ENCODE data around the gene ADGRG7.
A peak's percentile ranks its signal among the peaks of the same experiment; 100 is the strongest.

ADGRG7 gene

DNA sequence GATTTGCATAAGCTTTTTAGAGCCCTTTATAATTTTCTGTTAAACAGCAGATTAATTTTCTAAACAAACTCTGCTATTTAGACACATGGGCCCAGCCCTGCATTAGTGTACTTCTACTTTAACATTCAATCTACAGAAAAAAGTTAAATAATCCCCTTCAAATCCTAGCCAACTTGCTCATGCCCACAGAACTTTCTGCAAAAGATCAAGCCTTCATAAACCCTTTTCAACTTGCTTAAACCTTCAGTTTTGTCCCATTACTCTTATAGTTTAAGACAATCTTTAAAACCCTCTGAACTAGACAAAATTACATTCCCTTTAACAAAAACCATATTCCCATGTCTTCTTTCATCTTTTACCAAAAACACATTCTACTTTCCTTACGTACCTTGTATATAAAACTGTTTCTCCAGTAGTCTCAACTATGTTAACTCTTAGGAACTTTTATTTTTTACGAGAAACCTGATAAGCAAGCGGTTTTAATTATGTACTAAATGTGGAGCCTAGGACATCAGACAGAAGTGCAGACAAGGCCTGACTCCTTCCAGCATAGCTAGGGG lies 25.2 kb upstream of the ADGRG7 start:
- no peaks in the 10 kb centered on the region for H3K9me3 Mint-ChIP-seq
- H3K4me1 Mint-ChIP-seq (ENCODE audit: low read depth) = no peaks in the 10 kb centered on the region
- peaks cover 14% of the 10 kb centered on the region for H3K27me3 Mint-ChIP-seq (ENCODE audit: low read depth)

GRCh38 chr3:100586832-100587231 lies 22.6 kb upstream of the ADGRG7 start:
- Mint-ChIP-seq H3K4me3 (no peak overlapping the region), H3K27ac (no peak overlapping the region), H3K9me3 (no peaks in the 10 kb centered on the region), H3K27me3 (ENCODE audit: low read depth) (peaks cover 8% of the 10 kb centered on the region), H3K4me1 (ENCODE audit: low read depth) (peaks cover 4% of the 10 kb centered on the region), H3K36me3 (ENCODE audit: low read depth) (no peaks in the 10 kb centered on the region)
- no peak for DNase-seq (ENCODE audit: low spot score)

More for the DNA sequence above, 25.2 kb upstream of the ADGRG7 start:
- no peak overlapping the region for H3K27ac Mint-ChIP-seq
- H3K4me3 Mint-ChIP-seq = no peak overlapping the region
- DNase-seq (ENCODE audit: low spot score) = no peak
- H3K36me3 Mint-ChIP-seq (ENCODE audit: low read depth) = no peaks in the 10 kb centered on the region

- Mint-ChIP-seq H3K36me3 (ENCODE audit: low read depth) (no peaks in the 10 kb centered on the region), H3K27me3 (ENCODE audit: low read depth) (peaks cover 6% of the 10 kb centered on the region), H3K27ac (no peak overlapping the region), H3K9me3 (no peaks in the 10 kb centered on the region), H3K4me3 (no peak overlapping the region), H3K4me1 (ENCODE audit: low read depth) (peaks cover 4% of the 10 kb centered on the region)
- DNase-seq (ENCODE audit: low spot score) = no peak
Measured at GRCh38 chr3:100588251-100588650, 21.1 kb upstream of the ADGRG7 start.

DNA sequence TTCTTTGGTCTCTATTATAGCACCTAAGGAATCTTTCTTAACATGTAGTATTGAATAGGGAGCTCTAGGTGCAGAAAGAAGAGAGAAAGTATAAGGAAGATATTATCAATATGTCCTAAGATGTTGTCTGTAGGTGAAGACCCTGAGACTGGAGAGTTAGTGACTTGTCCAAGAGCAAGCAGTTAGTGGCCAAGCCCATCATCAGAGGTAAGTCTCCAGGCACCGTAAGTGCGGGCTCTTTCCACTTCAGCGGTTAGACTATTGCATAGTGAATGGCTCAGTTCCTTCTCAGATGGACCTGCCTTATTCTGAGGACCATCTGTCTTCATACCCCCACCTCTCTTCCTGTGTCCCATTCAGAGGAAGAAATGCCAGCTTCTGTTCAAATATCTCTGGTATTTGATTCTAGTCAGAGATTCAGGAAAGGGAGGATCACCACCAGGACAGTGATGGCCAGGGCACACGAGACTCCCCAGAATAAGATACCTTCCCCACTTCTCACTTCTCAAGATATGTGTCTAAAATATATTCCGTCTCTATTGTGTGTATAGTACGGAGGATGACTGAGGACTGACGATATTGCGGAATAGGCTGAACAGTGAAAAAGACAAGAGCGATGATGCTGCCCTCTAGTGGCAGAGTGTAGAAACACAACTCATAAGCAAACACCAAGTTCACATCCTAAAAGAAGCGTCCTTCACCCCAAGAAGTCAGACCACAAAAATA lies 19.1 kb upstream of the ADGRG7 start:
- peak overlapping the region; percentile 7 for H3K4me3 Mint-ChIP-seq
- DNase-seq (ENCODE audit: low spot score) = peak; percentile 28
- no peak overlapping the region for H3K27ac Mint-ChIP-seq
- peaks cover 4% of the 10 kb centered on the region for H3K4me1 Mint-ChIP-seq (ENCODE audit: low read depth)
- peaks cover 11% of the 10 kb centered on the region for H3K27me3 Mint-ChIP-seq (ENCODE audit: low read depth)
- no peaks in the 10 kb centered on the region for H3K36me3 Mint-ChIP-seq (ENCODE audit: low read depth)
- no peaks in the 10 kb centered on the region for H3K9me3 Mint-ChIP-seq

- Mint-ChIP-seq H3K27ac (no peak overlapping the region), H3K4me3 (no peak overlapping the region), H3K9me3 (no peaks in the 10 kb centered on the region), H3K4me1 (ENCODE audit: low read depth) (peaks cover 4% of the 10 kb centered on the region), H3K27me3 (ENCODE audit: low read depth) (peaks cover 15% of the 10 kb centered on the region), H3K36me3 (ENCODE audit: low read depth) (no peaks in the 10 kb centered on the region)
- no peak for DNase-seq (ENCODE audit: low spot score)
Measured at GRCh38 chr3:100590840-100591147, 18.6 kb upstream of the ADGRG7 start.

- Mint-ChIP-seq H3K27me3 (ENCODE audit: low read depth) (peaks cover 20% of the 10 kb centered on the region), H3K4me1 (ENCODE audit: low read depth) (peaks cover 4% of the 10 kb centered on the region), H3K36me3 (ENCODE audit: low read depth) (no peaks in the 10 kb centered on the region), H3K4me3 (no peak overlapping the region), H3K9me3 (no peaks in the 10 kb centered on the region), H3K27ac (no peak overlapping the region)
- DNase-seq (ENCODE audit: low spot score) = no peak
Measured at GRCh38 chr3:100591411-100591810, 18.0 kb upstream of the ADGRG7 start.

DNA sequence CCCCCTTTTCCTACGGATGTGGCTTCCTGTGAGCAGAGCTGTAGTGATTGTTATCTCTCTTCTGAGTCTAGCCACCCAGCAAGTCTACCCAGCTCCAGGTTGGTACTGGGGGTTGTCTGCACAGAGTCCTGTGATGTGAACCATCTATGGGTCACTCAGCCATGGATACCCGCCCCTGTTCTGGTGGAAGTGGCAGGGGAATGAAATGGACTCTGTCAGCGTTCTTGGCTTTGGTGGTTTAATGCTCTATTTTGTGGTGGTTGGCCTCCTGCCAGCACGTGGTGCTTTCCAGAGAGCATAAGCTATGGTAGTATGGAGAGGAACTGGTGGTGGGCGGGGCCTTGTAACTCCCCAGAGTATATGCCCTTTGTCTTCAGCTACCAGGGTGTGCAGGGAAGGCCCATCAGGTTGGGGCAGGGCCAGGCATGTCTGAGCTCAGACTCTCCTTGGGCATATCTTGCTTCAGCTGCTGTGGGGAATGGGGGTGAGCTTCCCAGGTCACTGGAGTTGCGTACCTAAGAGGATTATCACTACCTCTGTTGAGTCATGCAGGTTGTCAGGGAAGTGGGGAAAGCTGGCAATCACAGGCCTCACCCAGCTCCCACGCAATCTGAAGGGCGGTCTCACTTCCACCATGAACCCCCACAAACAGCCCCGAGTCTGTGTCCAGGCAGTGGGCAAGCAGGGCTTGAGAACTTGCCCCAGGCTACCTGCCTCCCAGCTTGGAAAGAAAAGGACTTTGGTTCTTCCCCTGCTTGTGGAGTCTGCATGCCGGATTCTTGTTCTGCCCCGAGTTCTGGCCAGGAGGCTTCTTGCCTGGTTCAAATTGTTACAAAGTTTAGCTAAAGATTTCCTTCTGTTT lies 9.0 kb upstream of the ADGRG7 start:
- Mint-ChIP-seq H3K4me3 (peak overlapping the region; percentile 29), H3K4me1 (ENCODE audit: low read depth) (peaks cover 27% of the 10 kb centered on the region)

GRCh38 chr3:100602506-100603444 lies 6.6 kb upstream of the ADGRG7 start:
- no peaks in the 10 kb centered on the region for H3K36me3 Mint-ChIP-seq (ENCODE audit: low read depth)
- H3K9me3 Mint-ChIP-seq = peaks cover 7% of the 10 kb centered on the region
- peak overlapping the region; percentile 68 for H3K27ac Mint-ChIP-seq
- no peak for DNase-seq (ENCODE audit: low spot score)
- peaks cover 10% of the 10 kb centered on the region for H3K27me3 Mint-ChIP-seq (ENCODE audit: low read depth)
- H3K4me1 Mint-ChIP-seq (ENCODE audit: low read depth) = peaks cover 27% of the 10 kb centered on the region
- H3K4me3 Mint-ChIP-seq = peak overlapping the region; percentile 64

More for the DNA sequence above, 9.0 kb upstream of the ADGRG7 start:
- H3K36me3 Mint-ChIP-seq (ENCODE audit: low read depth) = no peaks in the 10 kb centered on the region
- H3K27me3 Mint-ChIP-seq (ENCODE audit: low read depth) = peaks cover 27% of the 10 kb centered on the region
- peaks cover 7% of the 10 kb centered on the region for H3K9me3 Mint-ChIP-seq
- no peak overlapping the region for H3K27ac Mint-ChIP-seq
- DNase-seq (ENCODE audit: low spot score) = no peak

- peak overlapping the region; percentile 64 for H3K4me3 Mint-ChIP-seq
- H3K27ac Mint-ChIP-seq = peak overlapping the region; percentile 68
- peaks cover 7% of the 10 kb centered on the region for H3K9me3 Mint-ChIP-seq
- no peak for DNase-seq (ENCODE audit: low spot score)
- H3K4me1 Mint-ChIP-seq (ENCODE audit: low read depth) = peaks cover 25% of the 10 kb centered on the region
- H3K27me3 Mint-ChIP-seq (ENCODE audit: low read depth) = peaks cover 6% of the 10 kb centered on the region
- no peaks in the 10 kb centered on the region for H3K36me3 Mint-ChIP-seq (ENCODE audit: low read depth)
Measured at GRCh38 chr3:100603469-100603868, 5.9 kb upstream of the ADGRG7 start.

- no peak for DNase-seq (ENCODE audit: low spot score)
- Mint-ChIP-seq H3K36me3 (ENCODE audit: low read depth) (no peaks in the 10 kb centered on the region), H3K4me1 (ENCODE audit: low read depth) (peaks cover 27% of the 10 kb centered on the region), H3K27me3 (ENCODE audit: low read depth) (peaks cover 13% of the 10 kb centered on the region), H3K27ac (no peak overlapping the region), H3K9me3 (no peaks in the 10 kb centered on the region), H3K4me3 (no peak overlapping the region)
Measured at GRCh38 chr3:100605358-100605757, 4.0 kb upstream of the ADGRG7 start.

GRCh38 chr3:100606894-100607512 lies 2.4 kb upstream of the ADGRG7 start:
- Mint-ChIP-seq H3K4me3 (no peak overlapping the region), H3K27me3 (ENCODE audit: low read depth) (peaks cover 21% of the 10 kb centered on the region)

GRCh38 chr3:100609963-100610362 lies 562 bp downstream of the ADGRG7 start:
- peaks cover 15% of the 10 kb centered on the region for H3K4me1 Mint-ChIP-seq (ENCODE audit: low read depth)
- H3K36me3 Mint-ChIP-seq (ENCODE audit: low read depth) = no peaks in the 10 kb centered on the region
- H3K27ac Mint-ChIP-seq = no peak overlapping the region
- H3K9me3 Mint-ChIP-seq = no peaks in the 10 kb centered on the region
- no peak overlapping the region for H3K4me3 Mint-ChIP-seq
- peaks cover 30% of the 10 kb centered on the region for H3K27me3 Mint-ChIP-seq (ENCODE audit: low read depth)
- DNase-seq (ENCODE audit: low spot score) = no peak

More at GRCh38 chr3:100606894-100607512, 2.4 kb upstream of the ADGRG7 start:
- H3K27ac Mint-ChIP-seq = no peak overlapping the region
- no peaks in the 10 kb centered on the region for H3K36me3 Mint-ChIP-seq (ENCODE audit: low read depth)
- no peaks in the 10 kb centered on the region for H3K9me3 Mint-ChIP-seq
- H3K4me1 Mint-ChIP-seq (ENCODE audit: low read depth) = peaks cover 21% of the 10 kb centered on the region
- no peak for DNase-seq (ENCODE audit: low spot score)

DNA sequence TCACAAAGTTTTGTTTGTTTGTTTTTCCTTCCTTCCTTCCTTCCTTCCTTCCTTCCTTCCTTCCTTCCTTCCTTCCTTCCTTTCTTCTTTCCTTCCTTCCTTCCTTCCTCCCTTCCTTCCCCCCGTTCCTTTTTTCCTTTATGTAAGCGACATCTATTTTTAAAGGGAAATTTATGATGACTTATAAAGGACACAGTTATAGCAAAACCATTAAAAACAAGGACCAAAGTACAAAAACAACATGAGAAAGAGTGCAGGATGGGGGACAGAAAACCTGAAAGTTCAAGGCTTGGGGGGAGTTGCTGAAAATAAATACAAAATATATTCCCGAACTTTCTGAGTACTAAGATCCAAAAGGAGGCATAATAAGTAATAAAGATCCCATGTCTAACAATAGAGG lies 1.8 kb downstream of the ADGRG7 start:
- Mint-ChIP-seq H3K27me3 (ENCODE audit: low read depth) (peaks cover 39% of the 10 kb centered on the region), H3K27ac (no peak overlapping the region), H3K36me3 (ENCODE audit: low read depth) (no peaks in the 10 kb centered on the region), H3K9me3 (no peaks in the 10 kb centered on the region), H3K4me1 (ENCODE audit: low read depth) (peaks cover 15% of the 10 kb centered on the region), H3K4me3 (no peak overlapping the region)
- no peak for DNase-seq (ENCODE audit: low spot score)

Measured in T-helper 2 cell treated with Interferon-gamma antibody and Interleukin-4, amounts not matched to agents 5 μg/mL and 100 μg/mL, for 36 hours (primary cell).